Measurements from ENCODE around the gene SPOCK3.
"Not testable (repeated sequence)": the region's sequence is repeated elsewhere in the genome, so short reads cannot be mapped to it uniquely, and the experiment has no call there.

The SPOCK3 gene

GRCh38 chr4:167234316-167234881 lies at the start of gene SPOCK3:
Gene SPOCK3 (minus strand): TSS chr4:167234494.
- DNase-seq (ENCODE audit: low read depth in 3 of 3), result no peak

GRCh38 chr4:167282171-167282864 lies 48.0 kb upstream of the SPOCK3 start:
- no peak for DNase-seq (ENCODE audit: low read depth in 3 of 3)

- not testable (repeated sequence) for DNase-seq (ENCODE audit: low read depth in 3 of 3)
Observed at GRCh38 chr4:167281545-167281944, 47.3 kb upstream of the SPOCK3 start.

GRCh38 chr4:167274351-167274750 lies 40.1 kb upstream of the SPOCK3 start:
- no peak for DNase-seq (ENCODE audit: low read depth in 3 of 3)

GRCh38 chr4:167265231-167265630 lies 30.9 kb upstream of the SPOCK3 start:
- no peak for DNase-seq (ENCODE audit: low read depth in 3 of 3)

- no peak for DNase-seq (ENCODE audit: low read depth in 3 of 3)
Observed at GRCh38 chr4:167248271-167248670, 14.0 kb upstream of the SPOCK3 start.

- no peak for DNase-seq (ENCODE audit: low read depth in 3 of 3)
Observed at GRCh38 chr4:167239627-167240026, 5.3 kb upstream of the SPOCK3 start.

- no peak for DNase-seq (ENCODE audit: low read depth in 3 of 3)
Observed at GRCh38 chr4:167238226-167238625, 3.9 kb upstream of the SPOCK3 start.

- no peak for DNase-seq (ENCODE audit: low read depth in 3 of 3)
Observed at GRCh38 chr4:167233685-167234315, 494 bp downstream of the SPOCK3 start.

GRCh38 chr4:167232805-167233684 lies 1.2 kb downstream of the SPOCK3 start:
- DNase-seq (ENCODE audit: low read depth in 3 of 3), result no peak

- no peak for DNase-seq (ENCODE audit: low read depth in 3 of 3)
Observed at GRCh38 chr4:167230744-167231143, 3.5 kb downstream of the SPOCK3 start.

GRCh38 chr4:167222099-167222498 lies 12.2 kb downstream of the SPOCK3 start:
- DNase-seq (ENCODE audit: low read depth in 3 of 3), result no peak

GRCh38 chr4:167221084-167221483 lies 13.2 kb downstream of the SPOCK3 start:
- DNase-seq (ENCODE audit: low read depth in 3 of 3), result no peak

- DNase-seq (ENCODE audit: low read depth in 3 of 3), result no peak
Observed at GRCh38 chr4:167218022-167218608, 16.2 kb downstream of the SPOCK3 start.

- no peak for DNase-seq (ENCODE audit: low read depth in 3 of 3)
Observed at GRCh38 chr4:167216783-167217182, 17.5 kb downstream of the SPOCK3 start.

- no peak for DNase-seq (ENCODE audit: low read depth in 3 of 3)
Observed at GRCh38 chr4:167210166-167210565, 24.1 kb downstream of the SPOCK3 start.

- no peak for DNase-seq (ENCODE audit: low read depth in 3 of 3)
Observed at GRCh38 chr4:167196344-167197012, 37.8 kb downstream of the SPOCK3 start.

GRCh38 chr4:167190379-167190778 lies 43.9 kb downstream of the SPOCK3 start:
- no peak for DNase-seq (ENCODE audit: low read depth in 3 of 3)

GRCh38 chr4:167185465-167185864 lies 48.8 kb downstream of the SPOCK3 start:
- DNase-seq (ENCODE audit: low read depth in 3 of 3), result no peak

- no peak for DNase-seq (ENCODE audit: low read depth in 3 of 3)
Observed at GRCh38 chr4:167183036-167183435, 51.3 kb downstream of the SPOCK3 start.

- no peak for DNase-seq (ENCODE audit: low read depth in 3 of 3)
Observed at GRCh38 chr4:167177925-167178324, 56.4 kb downstream of the SPOCK3 start.
